ENCODE measurements around the gene EXOC6B.

The EXOC6B gene

GRCh38 chr2:72162574-72162973 is 663.3 kb downstream of the EXOC6B start:
- DNase-seq (ENCODE audit: low read depth): no peak

DNA sequence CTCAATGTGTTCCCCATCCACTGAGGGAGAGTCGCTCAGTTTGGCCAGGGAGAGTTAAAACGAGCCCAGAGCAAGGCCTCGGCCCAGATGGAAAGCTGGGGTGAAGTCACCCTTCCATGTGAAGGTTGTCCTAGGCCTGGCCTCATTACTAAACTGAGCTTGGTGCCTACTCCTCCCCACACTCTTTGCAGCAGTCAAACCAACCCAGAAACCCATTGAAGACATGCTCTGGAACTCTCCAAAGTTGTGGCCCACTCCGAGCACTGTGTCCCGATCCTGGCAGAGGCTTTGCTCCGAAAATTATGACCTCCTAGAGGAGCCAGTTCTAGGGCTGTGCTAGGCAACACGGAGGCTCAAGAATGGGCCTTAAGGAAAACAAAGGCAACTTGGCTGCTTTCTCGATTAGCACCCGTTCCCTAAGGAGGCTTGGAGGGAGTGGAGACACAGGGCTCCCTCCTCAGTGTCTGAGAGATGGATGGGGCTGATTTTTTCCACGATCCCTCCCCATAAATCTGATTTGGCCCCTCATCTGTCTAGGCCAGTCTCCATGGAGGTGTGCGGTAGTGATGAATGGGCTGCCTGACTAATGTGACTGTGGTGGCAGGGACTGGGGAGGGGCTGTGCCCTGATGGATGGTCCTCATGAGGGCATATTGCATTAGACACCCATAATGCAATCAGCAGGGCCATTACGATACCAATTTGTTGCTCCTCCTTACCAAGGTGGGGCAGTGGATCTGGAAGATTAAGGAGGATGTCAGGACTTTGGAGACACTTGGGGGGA is 666.4 kb downstream of the EXOC6B start:
- DNase-seq (ENCODE audit: low read depth): no peak

DNA sequence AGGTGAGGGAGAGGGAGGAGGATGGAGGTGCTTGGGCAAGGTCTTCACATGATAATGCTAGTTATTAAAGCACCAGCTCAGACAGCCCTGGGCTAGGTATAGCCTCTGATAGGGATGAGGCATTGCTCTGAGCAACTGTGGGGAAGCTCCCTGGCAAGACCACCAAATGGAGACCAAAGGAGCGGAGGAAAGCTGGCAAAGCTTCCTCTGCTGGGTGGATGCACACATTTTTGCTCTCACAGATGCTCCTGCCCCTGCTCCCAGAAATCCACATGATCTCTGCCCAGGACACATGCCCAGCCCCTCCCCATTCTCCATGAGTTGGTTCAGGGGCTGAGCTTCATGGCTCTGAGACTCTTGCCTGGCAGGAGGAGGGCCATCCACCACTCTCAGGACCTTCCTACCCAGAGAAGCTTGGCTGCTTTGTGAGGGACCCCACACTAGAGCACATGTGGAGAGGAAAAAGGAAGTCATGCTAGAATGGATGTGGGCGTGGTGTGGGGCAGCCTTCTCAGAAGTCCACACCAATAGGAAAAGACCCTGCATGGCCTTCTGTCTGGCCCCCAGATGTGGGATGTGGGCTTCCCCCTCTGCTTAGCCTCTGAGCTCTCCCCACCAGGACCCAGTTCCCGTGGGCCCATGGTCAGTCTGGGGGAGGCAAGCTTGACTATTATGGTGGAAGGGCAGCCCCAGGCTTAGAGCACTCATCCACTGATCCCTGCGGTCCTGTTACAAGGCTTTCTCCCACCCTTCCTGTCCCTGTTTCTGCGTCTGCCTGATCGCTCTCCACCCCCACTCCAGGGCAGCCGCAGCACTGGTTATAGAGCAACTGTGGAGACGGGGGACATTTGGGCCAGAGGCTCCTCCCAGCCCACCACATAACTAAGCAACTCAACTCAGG is 667.7 kb downstream of the EXOC6B start:
- no peak for DNase-seq (ENCODE audit: low read depth)

- DNase-seq (ENCODE audit: low read depth): no peak
These were observed 669.0 kb downstream of the EXOC6B start for GRCh38 chr2:72156872-72157271.

- no peak for DNase-seq (ENCODE audit: low read depth)
These were observed 670.1 kb downstream of the EXOC6B start for GRCh38 chr2:72155737-72156136.

DNA sequence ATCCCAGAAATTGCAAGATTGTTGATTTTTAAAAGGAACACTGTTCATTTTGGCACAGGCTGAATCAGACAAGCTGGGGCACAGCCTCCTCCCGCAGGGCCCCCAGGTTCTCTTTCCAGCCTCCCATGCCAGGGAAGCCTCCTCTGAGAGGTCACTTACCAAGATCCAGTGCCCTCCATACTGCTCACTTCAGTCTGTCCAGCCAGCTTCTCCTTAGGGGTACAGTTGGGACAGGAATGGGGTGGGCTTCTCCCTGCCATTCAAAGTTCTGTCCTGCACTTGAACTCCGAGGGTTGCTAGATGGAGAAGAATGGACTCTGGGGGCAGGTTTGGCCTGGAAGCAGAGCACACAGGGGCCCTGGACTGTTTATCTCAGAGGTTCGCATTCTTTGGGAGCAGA is 670.7 kb downstream of the EXOC6B start:
- no peak for DNase-seq (ENCODE audit: low read depth)

- DNase-seq (ENCODE audit: low read depth): no peak
These were observed 671.4 kb downstream of the EXOC6B start for GRCh38 chr2:72154386-72154975.

GRCh38 chr2:72153924-72154323 is 671.9 kb downstream of the EXOC6B start:
- no peak for DNase-seq (ENCODE audit: low read depth)

DNA sequence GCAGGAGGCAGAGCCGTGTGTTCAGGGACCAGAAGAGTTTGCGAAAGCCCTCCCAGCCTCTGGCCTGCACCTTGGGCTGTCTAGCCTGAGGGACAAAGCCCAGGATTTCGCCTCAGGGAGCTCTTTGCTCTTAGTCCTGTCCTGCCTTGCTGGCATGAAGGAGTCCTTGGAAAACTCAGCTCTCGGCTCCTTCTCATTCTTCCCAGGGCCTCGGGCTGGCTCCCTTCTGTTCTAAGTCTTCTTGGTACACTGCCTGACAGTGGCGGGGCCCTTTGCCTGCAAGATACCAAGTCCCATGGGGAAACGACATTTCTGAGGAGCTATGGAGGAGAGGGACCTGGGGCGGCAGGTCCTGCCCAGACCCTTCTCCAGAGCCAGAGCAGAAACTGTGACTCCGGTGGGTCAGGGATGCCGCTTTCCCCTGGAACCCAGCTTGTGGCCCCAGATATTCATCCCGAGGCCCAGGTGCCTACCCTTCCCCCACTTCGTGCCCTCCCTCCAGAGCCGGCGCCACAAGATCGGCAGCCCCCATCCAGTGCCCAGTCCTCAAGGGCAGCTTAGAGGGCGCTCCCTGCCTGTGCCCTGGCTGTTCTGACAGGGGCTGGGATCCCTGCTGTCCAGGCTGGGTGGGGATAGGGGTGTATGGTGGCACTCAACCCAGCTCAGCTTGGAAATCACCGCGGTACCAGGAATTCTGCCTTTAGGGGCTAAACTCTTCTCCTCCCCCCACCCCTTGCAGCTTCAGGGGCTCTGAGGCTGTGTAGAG is 672.6 kb downstream of the EXOC6B start:
- no peak for DNase-seq (ENCODE audit: low read depth)

GRCh38 chr2:72150861-72151356 is 674.9 kb downstream of the EXOC6B start:
- DNase-seq (ENCODE audit: low read depth): no peak

DNA sequence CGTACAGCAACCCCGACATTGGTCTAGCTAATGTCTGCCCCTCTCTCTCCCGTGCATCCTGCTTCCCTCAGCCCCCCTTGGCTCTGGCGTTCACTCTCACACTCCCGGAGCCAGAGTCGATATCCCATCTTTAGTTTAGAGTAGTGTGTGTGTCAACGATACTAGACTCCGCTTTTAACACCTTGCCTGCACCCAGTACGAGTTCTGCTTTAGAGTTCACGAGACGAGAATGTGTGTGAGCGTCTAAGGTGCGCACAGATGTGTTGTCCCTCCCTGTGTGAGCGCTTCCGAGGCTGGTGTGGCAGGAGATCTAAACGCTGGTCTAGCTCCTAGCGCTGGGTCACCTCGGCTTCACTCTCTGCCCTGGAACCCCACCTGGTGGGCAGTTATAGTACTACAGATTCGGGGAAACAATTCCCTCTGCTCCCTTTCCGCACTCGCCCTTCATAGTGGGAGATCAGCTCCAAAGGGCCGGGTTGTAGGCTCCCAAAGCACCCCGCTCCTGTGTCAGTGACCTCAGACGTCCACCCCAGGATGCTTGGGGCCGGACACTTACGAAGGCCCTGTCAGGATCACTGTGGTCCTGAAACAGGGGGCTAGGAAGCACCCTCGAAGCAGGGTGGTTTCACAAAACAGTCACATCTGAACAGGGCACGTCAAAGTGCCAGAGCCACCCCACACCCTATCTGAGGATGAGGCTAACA is 675.5 kb downstream of the EXOC6B start:
- DNase-seq (ENCODE audit: low read depth): peak; percentile 53

GRCh38 chr2:72149556-72150156 is 676.2 kb downstream of the EXOC6B start:
- no peak for DNase-seq (ENCODE audit: low read depth)

GRCh38 chr2:72148837-72149555 is 676.8 kb downstream of the EXOC6B start:
- DNase-seq (ENCODE audit: low read depth): no peak

DNA sequence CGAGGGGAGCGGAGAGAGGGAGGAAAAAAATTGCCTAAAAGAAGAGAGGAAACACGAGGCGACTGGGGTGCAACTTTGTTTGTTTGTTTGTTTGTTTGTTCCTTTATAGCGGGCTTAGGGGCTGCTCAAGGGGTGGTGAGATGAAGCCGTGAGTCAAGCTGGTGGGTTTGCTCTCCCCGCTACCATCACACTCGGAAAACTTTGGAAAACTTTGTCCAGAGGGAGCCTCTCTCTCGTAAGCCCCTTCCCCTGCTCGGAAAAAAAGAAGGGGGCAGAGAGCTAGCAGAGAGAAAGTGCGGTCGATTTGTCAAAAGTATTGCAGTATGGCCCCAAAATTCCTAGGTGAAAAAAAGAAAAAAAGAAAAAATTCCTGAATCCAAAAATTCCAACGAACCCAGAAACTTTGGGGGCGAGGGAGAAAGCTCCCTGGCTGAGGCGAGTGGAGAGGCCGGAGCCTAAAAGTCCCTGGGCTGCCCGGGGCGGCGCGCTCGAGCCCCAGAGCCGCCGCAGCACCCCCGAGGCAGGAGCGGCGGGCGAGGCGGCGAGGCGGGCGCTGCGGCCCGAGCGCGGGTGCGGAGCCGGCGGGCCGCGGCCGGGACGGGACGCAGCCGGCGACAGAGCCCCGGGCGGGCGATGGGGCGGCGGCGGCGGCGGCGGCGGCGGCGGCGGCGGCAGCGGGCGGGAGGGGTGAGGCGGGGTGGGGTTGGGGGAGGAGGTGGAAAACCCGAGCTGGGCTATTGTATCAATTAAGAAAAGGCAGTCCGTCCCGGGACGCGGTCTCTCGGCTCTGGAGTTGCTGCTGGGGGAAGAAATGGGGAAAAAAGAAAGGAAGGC is 677.6 kb downstream of the EXOC6B start:
- DNase-seq (ENCODE audit: low read depth): no peak

DNA sequence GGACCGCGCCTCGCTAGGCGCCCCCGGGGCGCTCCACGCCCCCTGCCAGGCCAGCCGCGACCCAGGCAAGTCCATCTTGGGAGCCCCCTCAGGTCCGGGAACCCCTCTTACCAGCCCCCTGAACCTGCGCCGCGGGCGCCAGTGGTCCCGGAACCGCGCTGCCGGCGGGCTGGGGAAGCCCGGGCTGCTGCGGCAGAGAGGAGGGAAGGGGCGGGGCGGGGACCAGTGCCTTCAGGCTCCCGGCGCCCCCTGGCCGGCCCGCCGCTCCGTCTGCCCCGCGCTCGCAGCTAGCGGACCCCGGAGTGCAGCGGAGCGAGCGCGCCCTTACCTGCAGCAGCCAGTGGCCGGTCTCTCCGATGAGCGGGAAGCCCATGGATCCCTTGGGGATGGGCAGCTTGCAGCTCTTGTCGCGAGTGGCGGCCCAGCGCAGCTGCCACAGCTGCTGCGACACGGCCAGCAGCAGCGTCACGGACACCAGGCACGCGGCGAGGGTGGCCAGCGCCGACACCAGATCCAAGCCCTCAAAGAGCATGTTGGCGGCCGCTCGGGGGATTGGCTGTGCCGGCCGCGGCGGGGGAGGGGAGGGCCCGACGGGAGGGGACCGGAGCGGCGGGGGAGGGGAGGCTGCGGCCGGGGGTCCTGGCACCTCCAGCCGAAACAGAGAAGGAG is 678.4 kb downstream of the EXOC6B start, which contains the start of gene CYP26B1:
Gene CYP26B1 (minus strand): TSS at position 560 of the 669 bp plus-strand sequence. CDS start 28 bp downstream, at position 532.
- no peak for DNase-seq (ENCODE audit: low read depth)

DNA sequence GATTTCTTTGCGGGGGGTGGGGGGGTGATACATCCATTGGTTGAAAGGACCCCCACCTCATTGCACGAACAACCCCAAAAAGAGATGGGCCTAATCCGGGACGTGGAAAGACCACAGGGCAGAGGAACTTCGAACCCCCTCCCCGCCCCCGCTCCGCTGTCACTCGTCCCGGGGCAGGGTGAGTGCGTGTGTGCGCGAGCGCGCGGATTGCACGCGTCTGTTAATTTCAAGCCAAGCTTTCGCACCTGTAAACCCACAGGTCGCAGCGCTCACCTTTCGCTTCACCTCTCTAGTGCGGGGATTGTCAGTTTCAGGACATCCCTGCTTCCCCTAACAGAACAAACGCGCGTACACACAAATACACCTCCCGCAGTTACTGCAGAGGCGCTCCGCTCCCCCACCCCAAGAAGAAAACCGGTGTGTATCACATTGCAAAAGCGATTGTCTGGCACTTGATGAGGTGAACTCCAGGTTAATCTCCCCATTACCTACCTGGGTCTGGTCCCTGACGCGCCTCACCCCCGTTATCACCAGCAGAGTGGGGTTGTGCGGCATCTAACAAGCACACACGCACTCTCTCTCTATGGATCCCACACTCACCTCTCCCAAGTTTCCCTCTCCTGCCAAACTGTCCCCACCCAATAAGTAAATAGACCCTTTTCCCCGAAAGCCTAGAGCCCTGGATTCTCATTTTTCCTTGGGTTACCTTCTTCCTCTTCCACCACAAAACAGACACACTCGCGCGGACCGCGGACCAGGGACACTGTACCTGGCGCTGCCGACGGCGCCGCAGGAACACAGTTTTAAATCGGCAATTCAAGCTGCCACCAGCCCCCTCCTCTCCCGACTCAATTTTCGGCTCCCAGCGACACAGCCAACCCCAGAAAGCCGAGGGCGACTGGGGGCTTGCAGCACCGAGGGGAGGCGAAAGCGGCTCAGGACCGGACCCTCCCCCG is 679.2 kb downstream of the EXOC6B start:
- DNase-seq (ENCODE audit: low read depth): no peak

GRCh38 chr2:72145658-72146329 is 680.0 kb downstream of the EXOC6B start:
- no peak for DNase-seq (ENCODE audit: low read depth)

Measured in activated T-cell treated with anti-CD3 and anti-CD28 coated beads for 1 hour (primary cell).